ENCODE measurements around the gene MPPED2. TPM values are rescaled to one million over a fixed set of nuclear protein-coding genes. Genes with fewer than 3 reads are reported as not detected.

Gene MPPED2
- total and polyA plus RNA-seq, 2 donors (not counting 3 experiments of a cell fraction or from before 2014, with no cell fraction given), result not detected

- H3K9ac ChIP-seq (replicated peaks; ENCODE audit: extremely low read depth, insufficient read depth, low read length), result no peak overlapping the region
- intact Hi-C loops (cut with micrococcal nuclease), result no loop called here
- no peaks in the 10 kb centered on the region for H3K79me2 ChIP-seq (ENCODE audit: control insufficient read depth, insufficient read depth, low read length)
- no peaks in the 10 kb centered on the region for H3K27me3 ChIP-seq (ENCODE audit: control insufficient read depth in 2 of 2, insufficient read depth in 2 of 2, low read length in 2 of 2)
- TF ChIP-seq JUN (IDR thresholded peaks at IDR 0.05; ENCODE audit: borderline replicate concordance, insufficient read depth, insufficient read length, low read depth), result no peak
- no peak for TF ChIP-seq MAX (IDR thresholded peaks at IDR 0.05; ENCODE audit: insufficient read depth, insufficient read length)
- no peaks in the 10 kb centered on the region for H3K4me1 ChIP-seq (ENCODE audit: control insufficient read depth, extremely low read depth, insufficient read depth, low read length)
- ChIA-PET CTCF (no interaction called here), POLR2A (no interaction called here)
- no peak for DNase-seq (ENCODE audit: low read depth, low spot score)
- no peak for FAIRE-seq
- no peak overlapping the region for H2AFZ ChIP-seq (ENCODE audit: low read depth, low read length)
- H4K20me1 ChIP-seq (replicated peaks; ENCODE audit: control insufficient read depth, extremely low read depth, insufficient read depth, low read length), result no peaks in the 10 kb centered on the region
- H3K9me1 ChIP-seq (replicated peaks; ENCODE audit: control insufficient read depth, extremely low read depth, insufficient read depth, low read length), result no peaks in the 10 kb centered on the region
- H3K27ac ChIP-seq (ENCODE audit: insufficient read depth, low read depth, low read length), result no peak overlapping the region
- BruUV-seq (replicated peaks), result no TSS peak
- H3K4me3 ChIP-seq (replicated peaks in 1 of 3; ENCODE audit: insufficient read depth in 1 of 3, low read depth in 1 of 3, low read length in 3 of 3), result no peak overlapping the region
- H3K9me3 ChIP-seq (replicated peaks; ENCODE audit: control insufficient read depth, insufficient read depth, low read length), result no peaks in the 10 kb centered on the region
- no peaks in the 10 kb centered on the region for H3K36me3 ChIP-seq (ENCODE audit: control insufficient read depth in 2 of 2, extremely low read depth in 1 of 2, insufficient read depth in 2 of 2, low read length in 2 of 2)
- H3K4me2 ChIP-seq (ENCODE audit: insufficient read depth, low read length), result no peak overlapping the region
- dilution Hi-C loops (cut with MboI; ENCODE audit: extremely low pct_ligation_motif_present, low sequenced_read_pairs), result no loop called here
Observed at GRCh38 chr11:30509364-30509763, 76.8 kb downstream of the MPPED2 start.

- Histone ChIP-seq H3K4me1 (ENCODE audit: control insufficient read depth, extremely low read depth, insufficient read depth, low read length) (no peaks in the 10 kb centered on the region), H3K79me2 (ENCODE audit: control insufficient read depth, insufficient read depth, low read length) (no peaks in the 10 kb centered on the region), H3K9ac (replicated peaks; ENCODE audit: extremely low read depth, insufficient read depth, low read length) (no peak overlapping the region), H3K4me2 (ENCODE audit: insufficient read depth, low read length) (no peak overlapping the region), H4K20me1 (replicated peaks; ENCODE audit: control insufficient read depth, extremely low read depth, insufficient read depth, low read length) (no peaks in the 10 kb centered on the region), H3K4me3 (replicated peaks in 1 of 3; ENCODE audit: insufficient read depth in 1 of 3, low read depth in 1 of 3, low read length in 3 of 3) (no peak overlapping the region), H3K9me1 (replicated peaks; ENCODE audit: control insufficient read depth, extremely low read depth, insufficient read depth, low read length) (no peaks in the 10 kb centered on the region), H3K27me3 (ENCODE audit: control insufficient read depth in 2 of 2, insufficient read depth in 2 of 2, low read length in 2 of 2) (no peaks in the 10 kb centered on the region), H2AFZ (ENCODE audit: low read depth, low read length) (no peak overlapping the region), H3K27ac (ENCODE audit: insufficient read depth, low read depth, low read length) (no peak overlapping the region), H3K9me3 (replicated peaks; ENCODE audit: control insufficient read depth, insufficient read depth, low read length) (no peaks in the 10 kb centered on the region), H3K36me3 (ENCODE audit: control insufficient read depth in 2 of 2, extremely low read depth in 1 of 2, insufficient read depth in 2 of 2, low read length in 2 of 2) (no peaks in the 10 kb centered on the region)
- intact Hi-C loops (cut with micrococcal nuclease) (no loop called here), dilution Hi-C loops (cut with MboI; ENCODE audit: extremely low pct_ligation_motif_present, low sequenced_read_pairs) (no loop called here)
- no peak for DNase-seq (ENCODE audit: low read depth, low spot score)
- TF ChIP-seq MAX (IDR thresholded peaks at IDR 0.05; ENCODE audit: insufficient read depth, insufficient read length), result no peak
- TF ChIP-seq JUN (IDR thresholded peaks at IDR 0.05; ENCODE audit: borderline replicate concordance, insufficient read depth, insufficient read length, low read depth), result no peak
- TF ChIP-seq POLR2AphosphoS5 (IDR thresholded peaks at IDR 0.05; ENCODE audit: insufficient read depth, low read depth, low read length), result no peak
- no peak for TF ChIP-seq EZH2 (IDR thresholded peaks at IDR 0.05; ENCODE audit: borderline replicate concordance, low read depth, low read length, severe bottlenecking)
- no peak for TF ChIP-seq GATA2 (IDR thresholded peaks at IDR 0.05; ENCODE audit: insufficient read depth, insufficient read length, low read depth, low read length)
- TF ChIP-seq MYC (IDR thresholded peaks at IDR 0.05; ENCODE audit: low read depth, low read length), result no peak
- no peak for TF ChIP-seq CTCF (IDR thresholded peaks at IDR 0.05; ENCODE audit: extremely low read depth in 1 of 2, insufficient read depth in 1 of 2, low read depth in 1 of 2, low read length in 2 of 2)
- no peak for TF ChIP-seq FOS (IDR thresholded peaks at IDR 0.05; ENCODE audit: borderline replicate concordance, insufficient read depth, low read length)
- TF ChIP-seq POLR2A (IDR thresholded peaks at IDR 0.05; ENCODE audit: low read depth, low read length), result no peak
- BruUV-seq (replicated peaks), result no TSS peak
- CTCF ChIA-PET, result no interaction called here
- POLR2A ChIA-PET, result no interaction called here
- no peak for FAIRE-seq
Observed at GRCh38 chr11:30508594-30508993, 77.6 kb downstream of the MPPED2 start.
